ENCODE data around the gene POLN. TPM values are rescaled to one million over a fixed set of nuclear protein-coding genes. Genes with fewer than 3 reads are reported as not detected.

POLN gene
- polyA plus RNA-seq, 1 donor: 3.1 TPM

DNA sequence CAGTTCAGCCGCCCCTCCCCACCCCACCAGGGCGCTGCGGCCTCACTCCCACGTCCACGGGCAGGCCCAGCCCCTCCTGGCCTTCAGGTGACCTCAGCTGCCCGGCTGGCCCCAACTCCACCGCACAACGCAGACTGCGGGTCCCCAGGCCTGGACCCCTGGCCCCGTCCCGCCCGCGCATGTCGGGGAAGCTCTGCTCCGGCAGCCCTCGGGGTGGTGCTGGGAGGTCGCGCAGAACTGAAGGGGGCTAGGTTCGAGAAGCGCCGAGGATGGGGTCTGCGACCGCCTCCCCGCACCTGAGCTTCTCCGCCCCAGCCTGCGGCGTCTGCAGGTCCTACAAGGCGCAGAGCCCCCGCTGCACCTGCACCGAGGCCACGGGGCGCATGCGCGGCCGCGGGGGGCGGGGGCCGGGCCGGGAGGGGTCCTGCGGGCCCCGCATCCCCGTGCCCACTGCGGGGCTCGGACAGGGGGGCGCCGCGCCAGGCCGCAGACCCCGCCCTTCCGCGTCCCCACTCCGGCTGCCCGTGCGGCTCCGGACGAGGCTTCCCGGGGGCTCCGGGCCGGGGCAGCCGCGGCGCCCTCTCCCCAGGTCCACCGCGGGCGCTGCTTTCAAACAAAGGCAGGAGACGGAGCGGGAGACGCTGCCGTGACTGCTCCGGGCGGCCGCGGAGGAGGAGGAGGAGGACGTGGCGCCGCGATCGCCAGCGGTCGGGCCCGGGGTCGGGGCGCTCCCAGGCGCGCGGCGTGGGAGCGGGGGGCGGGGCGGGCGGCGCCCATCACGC lies 183.5 kb downstream of the POLN start:
- DNase-seq: no peak

DNA sequence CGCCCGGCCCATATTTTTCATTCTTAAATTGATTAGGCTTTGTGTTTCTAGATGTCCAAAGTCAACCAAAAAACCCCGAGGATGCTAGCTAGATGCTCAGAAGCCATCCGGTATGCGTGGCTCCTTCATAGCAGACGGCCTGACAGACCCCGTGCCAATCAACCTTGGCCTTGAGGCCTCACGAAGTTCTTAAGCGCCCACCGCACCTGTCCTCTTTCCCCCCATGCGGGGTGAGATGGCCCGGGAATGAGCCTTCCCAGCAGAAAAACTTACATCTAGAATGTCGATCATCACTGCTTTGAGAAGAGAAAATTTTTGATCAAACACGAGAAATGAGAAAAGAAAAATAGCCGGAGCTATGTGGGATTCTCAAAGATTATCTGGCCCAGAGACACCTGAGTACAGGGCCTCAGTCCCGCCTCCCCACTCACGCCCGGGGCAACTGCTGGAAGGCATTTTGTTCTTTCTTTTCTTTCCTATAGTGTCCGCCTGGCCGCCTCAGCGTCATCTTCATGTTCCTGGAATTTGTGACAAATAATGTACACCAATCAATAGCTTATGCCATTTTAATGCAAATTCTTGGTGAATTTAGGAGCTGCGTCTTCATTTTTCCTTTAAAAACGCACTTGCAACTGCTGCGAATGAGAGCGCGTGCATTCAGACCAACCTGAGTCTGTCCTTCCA lies 184.4 kb downstream of the POLN start:
- DNase-seq: no peak

GRCh38 chr4:2054217-2054616 lies 187.7 kb downstream of the POLN start:
- DNase-seq: no peak

DNA sequence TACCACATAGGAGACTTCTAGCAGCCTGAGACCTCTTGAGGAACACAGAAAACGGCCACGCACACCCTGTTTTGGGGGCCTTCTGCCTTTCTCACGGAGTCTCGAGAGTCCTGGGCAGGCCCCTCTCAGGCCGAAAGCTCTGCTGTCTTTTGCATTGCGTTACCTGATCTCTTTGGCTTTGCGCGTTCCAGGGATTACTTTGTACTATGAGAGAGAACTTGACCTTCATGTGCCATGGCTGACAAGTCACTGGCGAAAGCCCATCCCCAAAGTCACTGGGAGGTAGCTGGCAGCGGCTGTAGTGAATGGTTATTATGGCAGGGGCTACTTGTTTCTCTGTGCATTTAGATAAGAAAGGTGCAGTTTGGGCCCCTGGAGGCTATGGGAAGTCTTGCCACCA lies 190.8 kb downstream of the POLN start:
- no peak for DNase-seq

DNA sequence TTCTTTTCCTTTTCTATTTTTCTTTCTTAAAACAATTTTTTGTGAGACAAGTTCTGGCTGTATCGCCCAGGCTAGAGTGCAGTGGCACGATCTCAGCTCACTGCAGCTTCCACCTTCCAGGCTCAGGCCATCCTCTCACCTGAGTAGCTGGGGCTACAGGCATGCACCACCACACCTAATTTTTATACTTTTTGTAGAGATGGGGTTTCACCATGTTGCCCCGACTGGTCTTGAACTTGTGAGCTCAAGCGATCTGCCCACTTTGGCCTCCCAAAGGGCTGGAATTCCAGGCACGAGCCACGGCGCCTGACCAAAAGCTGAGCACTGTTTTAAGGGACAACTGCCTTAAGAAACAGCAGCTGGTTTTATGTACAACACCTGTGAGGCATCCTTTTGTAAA lies 192.1 kb downstream of the POLN start:
- no peak for DNase-seq

- DNase-seq: no peak
These were observed 192.5 kb downstream of the POLN start for GRCh38 chr4:2049381-2049780.

DNA sequence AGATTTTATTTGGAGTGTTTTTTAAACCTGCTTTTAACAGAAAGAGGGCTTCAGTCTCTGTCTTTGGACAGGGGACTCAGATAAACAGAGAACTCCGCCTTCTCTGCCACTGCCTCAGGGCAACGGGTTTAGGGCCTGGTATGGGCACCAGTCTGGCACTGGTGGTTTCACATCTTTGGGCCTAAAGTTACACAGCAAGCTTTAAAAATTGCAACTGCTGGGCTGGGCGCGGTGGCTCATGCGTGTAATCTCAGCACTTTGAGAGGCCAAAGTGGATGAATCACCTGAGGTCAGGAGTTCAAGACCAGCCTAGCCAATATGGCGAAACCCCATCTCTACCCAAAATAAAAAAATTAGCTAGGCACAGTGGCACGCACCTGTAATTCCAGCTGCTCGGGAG lies 193.1 kb downstream of the POLN start:
- no peak for DNase-seq

DNA sequence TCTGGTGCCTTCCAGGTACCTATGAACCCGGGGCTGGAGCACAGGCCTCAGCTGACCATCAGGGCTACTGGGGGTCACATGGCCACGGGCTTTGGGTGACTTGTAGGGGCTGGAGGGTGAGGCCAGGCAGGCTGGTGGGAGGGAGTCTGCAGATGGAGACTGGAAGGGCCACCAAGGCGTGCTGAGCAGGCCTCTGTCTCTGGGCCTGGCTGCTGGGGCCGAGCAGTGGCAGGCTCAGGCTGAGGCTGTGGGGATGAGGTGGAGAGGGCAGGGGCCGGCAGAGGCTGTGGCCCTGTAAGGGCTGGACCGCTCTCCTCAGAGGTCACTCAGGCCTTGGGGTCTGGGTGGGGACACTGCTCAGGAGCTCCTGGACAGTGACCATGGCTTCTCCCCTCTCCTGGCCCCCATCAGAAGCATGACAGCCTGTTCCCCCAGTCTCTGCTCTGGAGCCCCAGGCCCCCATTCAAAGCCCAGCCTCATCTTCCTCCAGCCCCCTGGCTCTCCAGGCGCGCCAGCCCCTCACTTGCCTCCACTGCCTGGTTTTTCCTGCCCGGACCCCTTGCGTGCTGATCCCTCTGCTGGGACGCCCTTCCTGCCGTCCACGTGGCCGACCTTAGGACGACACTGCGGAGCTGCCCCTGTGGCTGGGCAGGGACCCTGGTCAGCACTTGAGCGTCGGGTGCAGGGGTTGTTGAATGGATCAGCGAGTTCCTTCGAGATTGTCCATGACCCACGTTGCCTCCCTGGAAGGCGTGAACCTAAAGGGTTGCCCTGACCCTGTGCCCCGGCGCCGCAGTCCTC lies 193.9 kb downstream of the POLN start:
- DNase-seq: no peak

DNA sequence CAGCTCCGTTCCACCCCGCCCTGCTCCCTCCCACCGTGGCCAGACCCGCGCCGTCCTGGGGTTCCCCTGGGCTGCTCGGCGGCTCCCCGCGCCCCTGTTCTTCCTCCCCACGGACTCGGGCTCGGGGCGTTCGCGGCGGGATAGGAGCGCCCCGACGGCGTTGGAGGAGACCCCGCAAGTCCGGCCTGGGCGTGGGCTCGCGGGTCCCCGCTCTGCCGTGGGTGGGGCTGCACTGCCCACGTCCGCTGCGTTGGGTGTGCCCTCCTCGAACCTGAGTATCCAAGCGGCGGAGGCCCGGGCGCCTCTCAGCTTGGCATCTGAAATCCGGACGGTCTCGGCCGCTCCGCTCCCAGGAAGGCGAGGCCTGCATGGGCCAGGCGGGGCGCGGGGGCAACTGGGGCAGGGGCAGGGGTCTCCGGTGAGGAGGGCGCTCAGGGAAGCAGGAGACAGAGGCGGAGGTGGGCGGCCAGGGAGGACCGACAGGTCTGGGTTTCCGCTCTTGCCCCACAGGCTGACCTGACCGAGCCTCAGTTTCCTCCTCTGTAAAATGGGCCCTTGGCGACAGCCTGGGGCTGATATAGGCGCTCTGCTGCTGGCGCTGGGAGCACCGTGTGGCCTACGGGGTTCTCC lies 194.8 kb downstream of the POLN start:
- DNase-seq: no peak

DNA sequence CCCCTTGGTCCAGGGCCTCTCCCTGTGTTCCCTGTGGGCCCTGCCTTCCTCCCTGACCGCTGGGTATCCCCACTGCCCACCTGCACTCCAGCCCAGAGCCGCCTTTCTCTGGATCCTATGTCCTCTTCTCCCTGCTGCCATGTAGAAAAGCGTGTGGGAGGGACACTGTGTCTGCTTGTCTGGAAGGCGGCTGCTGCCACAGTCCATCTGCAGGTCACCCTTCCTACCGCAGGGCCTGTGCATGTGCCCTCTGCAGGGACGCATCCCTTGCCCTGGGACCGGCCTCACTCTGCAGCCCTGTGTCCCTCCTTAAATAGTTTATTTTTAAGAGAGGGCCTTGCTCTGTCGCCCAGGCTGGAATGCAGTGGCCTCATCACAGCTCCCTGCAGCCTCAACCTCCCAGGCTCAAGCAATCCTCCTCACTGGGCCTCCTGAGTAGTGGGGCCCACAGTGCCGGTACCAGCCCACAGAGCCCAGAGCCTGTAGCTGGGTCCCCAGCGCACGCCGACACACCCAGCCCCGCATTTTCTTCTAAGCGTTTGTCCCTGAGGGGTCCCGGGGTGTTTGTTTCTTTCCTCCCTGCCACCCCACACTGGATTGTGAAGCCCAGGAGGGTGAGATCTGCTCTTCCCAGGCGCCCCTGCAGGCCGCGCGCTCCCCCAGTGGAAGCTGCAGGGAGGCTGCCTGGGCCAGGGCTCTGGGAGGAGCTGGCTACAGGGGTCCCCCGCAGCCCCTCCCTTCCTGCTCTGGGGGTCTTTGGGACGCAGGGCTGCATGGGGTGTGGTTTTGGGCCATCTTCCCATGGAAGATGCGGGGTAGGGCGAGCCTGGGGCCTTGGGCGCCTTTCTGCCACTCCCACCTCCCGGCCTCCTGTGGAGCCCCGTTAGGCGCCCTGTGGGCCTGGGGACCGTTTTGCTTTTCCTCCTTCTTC lies 195.6 kb downstream of the POLN start:
- no peak for DNase-seq

DNA sequence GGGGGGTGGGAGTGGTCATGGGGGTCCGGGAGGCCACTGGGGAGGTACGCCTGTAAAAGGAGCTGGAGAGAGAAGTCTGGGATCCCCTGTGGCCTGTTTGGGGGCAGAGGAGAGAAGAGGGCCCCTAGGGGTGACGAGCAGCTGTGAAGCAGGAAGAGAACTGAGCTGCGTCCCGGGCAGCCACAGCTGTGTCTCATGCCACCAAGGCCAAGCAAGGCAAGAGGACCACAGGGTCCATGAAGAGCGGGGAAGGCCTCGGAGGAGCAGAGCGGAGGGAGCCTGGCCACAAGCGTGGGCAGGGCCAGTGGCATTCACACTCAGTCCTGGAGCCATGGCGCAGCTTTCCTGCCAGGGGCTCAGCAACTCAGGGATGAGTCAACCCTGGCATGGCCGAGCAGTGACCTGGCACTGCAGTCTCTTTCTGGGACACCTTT lies 196.4 kb downstream of the POLN start:
- no peak for DNase-seq

GRCh38 chr4:2044542-2045517 lies 197.1 kb downstream of the POLN start:
- no peak for DNase-seq

- DNase-seq: no peak
These were observed 197.8 kb downstream of the POLN start for GRCh38 chr4:2044119-2044485.

DNA sequence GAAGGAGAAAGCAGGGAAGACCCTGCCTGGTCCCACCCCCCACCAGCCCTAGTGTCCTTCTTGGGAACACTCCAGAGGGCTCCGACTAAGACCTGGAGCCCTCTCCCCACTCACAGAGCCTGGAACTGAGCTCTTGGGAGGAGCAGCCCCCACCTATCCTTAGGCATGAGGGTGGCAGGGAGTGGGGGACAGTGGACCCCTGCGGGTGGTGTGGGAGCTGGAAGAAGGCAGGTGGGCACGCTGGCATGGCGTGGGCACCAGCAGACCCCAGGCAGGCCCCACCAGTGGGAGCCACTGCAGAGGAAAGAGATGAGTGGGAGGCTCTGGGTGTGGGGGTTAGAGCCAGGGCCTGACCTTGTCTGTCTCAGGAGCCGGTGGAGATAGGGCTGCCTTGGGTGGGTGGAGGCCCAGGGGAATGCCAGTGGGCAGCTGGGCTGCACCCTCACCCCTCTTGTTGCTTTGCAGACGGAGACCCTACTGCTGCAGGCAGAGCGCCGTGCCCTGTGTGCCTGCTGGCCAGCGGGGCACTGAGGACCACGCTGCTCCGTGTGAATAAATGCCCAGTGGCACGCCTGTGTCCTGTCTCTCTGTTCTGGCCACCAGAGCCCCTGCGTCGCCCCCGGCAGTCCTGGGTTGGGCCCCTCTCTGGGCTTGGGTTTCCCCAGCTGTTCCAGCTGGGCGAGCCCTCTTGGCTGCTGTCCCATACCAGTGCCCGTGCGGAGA lies 198.4 kb downstream of the POLN start:
- DNase-seq: no peak

GRCh38 chr4:2042947-2043395 lies 198.9 kb downstream of the POLN start:
- no peak for DNase-seq

DNA sequence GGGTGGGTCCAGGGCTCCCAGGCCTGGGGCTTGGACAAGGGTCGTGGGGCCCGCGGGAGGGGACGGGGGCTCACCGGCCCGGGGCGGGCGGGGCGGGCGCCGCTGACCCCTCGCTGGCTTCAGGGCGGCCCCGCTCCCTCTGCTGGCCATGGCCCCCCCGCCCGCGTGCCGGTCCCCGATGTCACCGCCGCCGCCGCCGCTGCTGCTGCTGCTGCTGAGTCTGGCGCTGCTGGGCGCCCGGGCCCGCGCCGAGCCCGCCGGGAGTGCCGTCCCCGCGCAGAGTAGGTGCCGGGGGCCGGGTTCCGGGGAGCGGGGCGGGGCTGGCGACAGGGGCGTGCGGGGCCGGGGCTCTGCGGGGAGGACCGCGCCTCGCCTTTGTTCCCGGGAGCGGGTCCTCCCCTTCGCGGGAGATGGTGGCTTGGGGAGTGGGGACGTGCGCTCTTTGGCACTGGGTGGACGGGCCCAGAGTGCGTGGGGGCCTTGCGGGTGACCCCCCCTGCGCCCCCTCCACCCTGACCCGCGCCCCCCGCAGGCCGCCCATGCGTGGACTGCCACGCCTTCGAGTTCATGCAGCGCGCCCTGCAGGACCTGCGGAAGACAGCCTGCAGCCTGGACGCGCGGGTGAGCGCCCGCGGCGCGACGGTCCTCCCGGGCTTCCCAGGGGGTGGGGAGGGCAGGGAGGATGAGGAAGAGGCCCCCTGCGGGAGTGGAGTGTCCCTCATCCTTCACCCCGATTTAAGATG lies 199.5 kb downstream of the POLN start:
- DNase-seq: no peak

- peak; percentile 79 for DNase-seq
These were observed 200.4 kb downstream of the POLN start for GRCh38 chr4:2041239-2042130.
